Measurements from ENCODE around the gene NOTCH2.

DNA sequence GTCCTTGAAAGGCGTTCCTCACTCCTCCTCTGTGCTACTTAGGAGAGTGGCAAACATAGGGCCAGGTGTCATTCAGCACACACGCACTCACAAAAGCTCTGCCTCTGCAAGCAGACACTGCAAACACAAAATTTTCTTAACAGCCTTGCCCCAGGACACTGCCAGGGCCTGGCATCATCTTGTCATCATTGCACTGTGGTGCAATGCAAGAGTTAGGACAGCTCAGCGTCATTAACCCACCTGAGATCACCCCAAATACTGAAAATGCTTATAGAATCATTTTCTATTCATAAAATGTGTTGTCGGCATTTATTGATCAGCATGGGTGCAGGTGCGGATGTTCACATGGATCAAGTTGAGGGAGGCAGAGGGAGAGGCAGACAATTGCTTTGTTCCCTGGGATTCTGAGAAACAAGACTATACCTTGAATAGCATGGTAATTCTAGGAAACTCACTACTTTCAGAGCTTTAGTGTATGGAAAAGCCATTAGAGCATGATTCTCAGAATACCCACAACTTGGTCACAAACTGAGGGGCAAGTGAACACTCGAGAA, 176.1 kb downstream of the NOTCH2 start:
- TF ChIP-seq POLR2A (IDR thresholded peaks at IDR 0.05; ENCODE audit: low read depth) (no peak), POLR2AphosphoS5 (IDR thresholded peaks at IDR 0.05) (no peak), EP300 (IDR thresholded peaks at IDR 0.05) (no peak)
- TF ChIP-seq, protein P1, sequence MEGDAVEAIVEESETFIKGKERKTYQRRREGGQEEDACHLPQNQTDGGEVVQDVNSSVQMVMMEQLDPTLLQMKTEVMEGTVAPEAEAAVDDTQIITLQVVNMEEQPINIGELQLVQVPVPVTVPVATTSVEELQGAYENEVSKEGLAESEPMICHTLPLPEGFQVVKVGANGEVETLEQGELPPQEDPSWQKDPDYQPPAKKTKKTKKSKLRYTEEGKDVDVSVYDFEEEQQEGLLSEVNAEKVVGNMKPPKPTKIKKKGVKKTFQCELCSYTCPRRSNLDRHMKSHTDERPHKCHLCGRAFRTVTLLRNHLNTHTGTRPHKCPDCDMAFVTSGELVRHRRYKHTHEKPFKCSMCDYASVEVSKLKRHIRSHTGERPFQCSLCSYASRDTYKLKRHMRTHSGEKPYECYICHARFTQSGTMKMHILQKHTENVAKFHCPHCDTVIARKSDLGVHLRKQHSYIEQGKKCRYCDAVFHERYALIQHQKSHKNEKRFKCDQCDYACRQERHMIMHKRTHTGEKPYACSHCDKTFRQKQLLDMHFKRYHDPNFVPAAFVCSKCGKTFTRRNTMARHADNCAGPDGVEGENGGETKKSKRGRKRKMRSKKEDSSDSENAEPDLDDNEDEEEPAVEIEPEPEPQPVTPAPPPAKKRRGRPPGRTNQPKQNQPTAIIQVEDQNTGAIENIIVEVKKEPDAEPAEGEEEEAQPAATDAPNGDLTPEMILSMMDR (IDR thresholded peaks at IDR 0.05): no peak

All from esophagus muscularis mucosa (tissue), 4 donors.